HepG2 (cell line): ENCODE data around the gene BCO1. TPM values are rescaled to one million over a fixed set of nuclear protein-coding genes. Genes with fewer than 3 reads are reported as not detected.

Source experiments
- ATAC-seq: fragments of 200-7000 bp; cut with Tn5 transposase; 3 replicates; pipeline ENCODE4 v1.9.1; 2020; ENCODE audit warnings: mild to moderate bottlenecking, moderate library complexity
- BruUV-seq: library from RNA; stranded (reverse); fragments of 400-500 nt; replicated peaks from 2 replicates; lab custom pipeline; 2021; lab: Mats Ljungman, UMichigan
- CTCF ChIA-PET: fragments of 300-600 bp; formaldehyde crosslinking; extraction: SDS; loops from one replicate; lab custom pipeline; 2021; ENCODE audit warnings: low total read pairs, inconsistent platforms, low intra/inter-chr PET ratio; lab: Yijun Ruan, JAX
- POLR2A ChIA-PET: fragments of 350-600 bp; sonication (Branson Sonifier 250); formaldehyde crosslinking; loops from one replicate; lab custom pipeline; 2020; ENCODE audit warnings: antibody characterized with exemption, inconsistent platforms; lab: Yijun Ruan, JAX
- DNase-seq: peaks from one replicate; pipeline ENCODE4 v3.0.0-alpha.2; 2015; ENCODE audit warnings: low spot score
- FAIRE-seq: peaks from 3 replicates; lab custom pipeline; 2011; peaks lifted over from hg19 to GRCh38; lab: Jason Lieb, UNC
- H2AFZ ChIP-seq: one replicate; pipeline ENCODE4 v1.6.1; 2011; ENCODE audit warnings: low read length, inconsistent platforms
- H3K27ac ChIP-seq: fragments of 300-600 bp; 3 replicates; pipeline ENCODE4 v1.8.0; 2011; ENCODE audit warnings: mixed run types, mild to moderate bottlenecking, mixed read lengths, low read length, inconsistent platforms; ENCODE audit not compliant: insufficient read depth; ENCODE audit errors: extremely low read length
- H3K27me3 ChIP-seq, 2 experiments: fragments of 200-600 bp in 1 of 2; 2 replicates in 1 of 2; 3 replicates in 1 of 2; pipeline versions ENCODE4 v1.6.0 to v1.8.0; 2011; ENCODE audit warnings: low read length in 2 of 2, mild to moderate bottlenecking in 2 of 2, moderate library complexity in 2 of 2, inconsistent platforms in 1 of 2; ENCODE audit not compliant: insufficient read depth in 2 of 2, control insufficient read depth in 1 of 2
- H3K36me3 ChIP-seq, 2 experiments: fragments of 200-600 bp in 1 of 2; replicated peaks in 1 of 2; 2 replicates in 1 of 2; 3 replicates in 1 of 2; pipeline versions ENCODE4 v1.5.1 to v1.8.0; 2011; ENCODE audit warnings: low read length in 2 of 2, inconsistent platforms in 1 of 2; ENCODE audit not compliant: insufficient read depth in 2 of 2, control insufficient read depth in 1 of 2
- H3K4me1 ChIP-seq: 2 replicates; pipeline ENCODE4 v1.5.1; 2012; ENCODE audit warnings: low read length, inconsistent platforms; ENCODE audit not compliant: insufficient read depth
- H3K4me2 ChIP-seq: 2 replicates; pipeline ENCODE4 v1.6.0; 2011; ENCODE audit warnings: low read depth, low read length, inconsistent platforms
- H3K4me3 ChIP-seq, 3 experiments: fragments of 200-600 bp in 1 of 3; sonication (generic), shearing (Covaris generic) in 1 of 3; replicated peaks in 1 of 3; 2 replicates each; pipeline ENCODE4 v1.5.1; 2011 to 2016; ENCODE audit warnings: low read length in 3 of 3, inconsistent platforms in 2 of 3, low read depth in 2 of 3, mild to moderate bottlenecking in 2 of 3, control low read depth in 1 of 3, mixed read lengths in 1 of 3; ENCODE audit not compliant: insufficient read depth in 1 of 3
- H3K79me2 ChIP-seq: one replicate; pipeline ENCODE4 v1.6.1; 2011; ENCODE audit warnings: low read length, inconsistent platforms; ENCODE audit not compliant: insufficient read depth
- H3K9ac ChIP-seq: 2 replicates; pipeline ENCODE4 v1.6.0; 2011; ENCODE audit warnings: mild to moderate bottlenecking, low read depth, low read length, inconsistent platforms; ENCODE audit not compliant: insufficient read depth
- H3K9me3 ChIP-seq: 2 replicates; pipeline ENCODE4 v1.5.1; 2012; ENCODE audit warnings: mild to moderate bottlenecking, low read length
- H4K20me1 ChIP-seq: 2 replicates; pipeline ENCODE4 v1.6.0; 2011; ENCODE audit warnings: inconsistent platforms, mild to moderate bottlenecking, low read length, moderate library complexity; ENCODE audit not compliant: insufficient read depth
- AGO2 ChIP-seq: fragments of 200-400 bp; formaldehyde crosslinking; optimal IDR thresholded peaks from 2 replicates; pipeline ENCODE3; 2017; ENCODE audit warnings: mild to moderate bottlenecking, low read depth, low read length, moderate library complexity
- ATF6 ChIP-seq: sonication (generic); formaldehyde crosslinking; conservative IDR thresholded peaks from 2 replicates; pipeline ENCODE4 v1.4.0; 2020; ENCODE audit warnings: missing genetic modification reagents
- FOXJ3 ChIP-seq: sonication (generic); formaldehyde crosslinking; IDR thresholded peaks from 2 replicates; pipeline ENCODE4 v1.4.0; 2020; ENCODE audit warnings: missing genetic modification reagents, mild to moderate bottlenecking, borderline replicate concordance
- HOXA7 ChIP-seq: sonication (generic); formaldehyde crosslinking; IDR thresholded peaks from 2 replicates; pipeline ENCODE4 v1.8.1; 2022; ENCODE audit warnings: mild to moderate bottlenecking, missing genetic modification reagents, moderate library complexity
- KLF11 ChIP-seq: IDR thresholded peaks from 2 replicates; pipeline ENCODE4 v1.6.1; 2016; ENCODE audit warnings: missing compliant biosample characterization
- MXD4 ChIP-seq: IDR thresholded peaks from 2 replicates; pipeline ENCODE4 v1.6.1; 2016; ENCODE audit warnings: mild to moderate bottlenecking, missing biosample characterization, missing genetic modification reagents
- NFYC ChIP-seq: IDR thresholded peaks from 2 replicates; pipeline ENCODE4 v1.6.1; 2016; ENCODE audit warnings: missing genetic modification reagents, missing compliant biosample characterization
- POLR2AphosphoS5 ChIP-seq: IDR thresholded peaks from 2 replicates; pipeline ENCODE4 v1.6.1; 2012; ENCODE audit warnings: low read depth, low read length
- SMYD3 ChIP-seq: sonication (generic); formaldehyde crosslinking; IDR thresholded peaks from 2 replicates; pipeline ENCODE4 v1.8.1; 2023; ENCODE audit warnings: mild to moderate bottlenecking, missing genetic modification reagents
- ZNF446 ChIP-seq: sonication (generic); formaldehyde crosslinking; IDR thresholded peaks from 2 replicates; pipeline ENCODE4 v1.5.0; 2020; ENCODE audit warnings: mild to moderate bottlenecking, missing genetic modification reagents
- ZNF550 ChIP-seq: sonication (generic); formaldehyde crosslinking; IDR thresholded peaks from 2 replicates; pipeline ENCODE4 v1.4.0; 2020; ENCODE audit warnings: mild to moderate bottlenecking, missing genetic modification reagents, borderline replicate concordance
- ZSCAN12 ChIP-seq: sonication (generic); formaldehyde crosslinking; IDR thresholded peaks from 2 replicates; pipeline ENCODE4 v1.9.0; 2021; ENCODE audit warnings: mild to moderate bottlenecking, missing genetic modification reagents
- WGBS: methylation state at CpG from one replicate; pipeline ENCODE4 v1.1.6; 2017; ENCODE audit warnings: low lambda C conversion rate; 5-methylcytosine and 5-hydroxymethylcytosine counted together
- in situ Hi-C: cut with HindIII; loops from 2 replicates; pipeline ENCODE4 v1.10.0; 2017; ENCODE audit warnings: low pct_unique_long_range_greater_than_20kb; ENCODE audit not compliant: extremely low pct_ligation_motif_present
- intact Hi-C: fragments of 100-400 bp; cut with micrococcal nuclease; formaldehyde crosslinking; loops from one replicate; pipeline ENCODE4 v1.10.0; 2022; ENCODE audit not compliant: unreplicated experiment
- polyA plus RNA-seq, 8 experiments: library from polyadenylated mRNA; depleted of rRNA in 3 of 8; stranded (reverse) in 7 of 8; unstranded in 1 of 8; fragments of >200 nt; fragmentation: Illumina TruSeq in 4 of 8; extraction: Trizol in 4 of 8; gene quantifications; 2 replicates each; pipeline versions ENCODE4 v1.2.1 to v1.2.3, GENCODE V29; 2011 to 2016; ENCODE audit warnings: low read depth in 4 of 8, missing spikeins in 1 of 8, mixed read lengths in 1 of 8; ENCODE audit not compliant: insufficient read depth in 1 of 8
- total RNA-seq, 5 experiments: library from RNA; depleted of rRNA; stranded (reverse); fragments of >200 nt; fragmentation: Illumina TruSeq; extraction: Trizol; gene quantifications; 2 replicates each; pipeline ENCODE4 v1.2.3, GENCODE V29; 2016; ENCODE audit warnings: low read depth in 1 of 5

BCO1 gene
- total and polyA plus RNA-seq, 2 of the 13 experiments (the other 11 are each of a cell fraction or from before 2014, with no cell fraction given): 0.11 TPM; not detected in 1

- CTCF ChIA-PET: no interaction called here
- no peaks in the 10 kb centered on the region for H3K4me1 ChIP-seq
- no TSS peak for BruUV-seq
- intact Hi-C loops (no loop called here), in situ Hi-C loops (no loop called here)
- H3K27ac ChIP-seq: no peak overlapping the region
- no peak for ATAC-seq
- no peaks in the 10 kb centered on the region for H3K9me3 ChIP-seq
- H3K36me3 ChIP-seq: no peaks in the 10 kb centered on the region
- H2AFZ ChIP-seq: no peak overlapping the region
- H4K20me1 ChIP-seq: no peaks in the 10 kb centered on the region
- peaks cover 12 to 57% of the 10 kb centered on the region in 2 experiments for H3K27me3 ChIP-seq
- POLR2A ChIA-PET: no interaction called here
- no peak for DNase-seq
- no peaks in the 10 kb centered on the region for H3K79me2 ChIP-seq
- FAIRE-seq: no peak
- H3K9ac ChIP-seq: no peak overlapping the region
- H3K4me2 ChIP-seq: no peak overlapping the region
- no peak for TF ChIP-seq ZSCAN12 (CRISPR knock-in tag)
- TF ChIP-seq KLF11 (CRISPR knock-in tag): no peak
- TF ChIP-seq HOXA7 (CRISPR knock-in tag): no peak
- TF ChIP-seq ZNF446 (CRISPR knock-in tag): no peak
- no peak for TF ChIP-seq AGO2
- TF ChIP-seq ATF6 (CRISPR knock-in tag): no peak
- TF ChIP-seq MXD4: no peak
- TF ChIP-seq NFYC: no peak
- no peak for TF ChIP-seq SMYD3 (CRISPR knock-in tag)
- no peak for TF ChIP-seq FOXJ3 (CRISPR knock-in tag)
- no peak for TF ChIP-seq ZNF550
- no peak for TF ChIP-seq POLR2AphosphoS5
- TF ChIP-seq, all 625 proteins: peak for 0
- no peak overlapping the region for H3K4me3 ChIP-seq
- 27% methylated on average over 3 of the region's 3 CpGs for WGBS
These were observed 27.7 kb upstream of the BCO1 start for GRCh38 chr16:81210807-81211206.
